A549 (cell line): ENCODE measurements around the gene ZMYND8.

Experiments
- CTCF ChIP-seq: fragments of >200 bp; sonication (Bioruptor Twin); formaldehyde crosslinking; IDR thresholded peaks from 3 replicates; pipeline ENCODE4 v1.5.1; 2016
- EHMT2 ChIP-seq: fragments of 200-600 bp; sonication (generic); IDR thresholded peaks from 2 replicates; pipeline ENCODE4 v1.6.1; 2016; ENCODE audit warnings: antibody characterized with exemption, low read depth, mild to moderate bottlenecking, moderate library complexity
- FOSL2 ChIP-seq, 2 experiments: fragments of 450-650 bp in 1 of 2; fragments of >200 bp in 1 of 2; sonication (Bioruptor Twin) in 1 of 2; formaldehyde crosslinking; IDR thresholded peaks; 2 replicates each; pipeline versions ENCODE4 v1.5.0 to v1.6.1; 2016 to 2020; ENCODE audit warnings: mild to moderate bottlenecking in 1 of 2, moderate library complexity in 1 of 2
- RAD21 ChIP-seq, 2 experiments: fragments of >200 bp in 1 of 2; sonication (Bioruptor Twin) in 1 of 2; formaldehyde crosslinking in 1 of 2; IDR thresholded peaks in 1 of 2; conservative IDR thresholded peaks in 1 of 2; 2 replicates in 1 of 2; 3 replicates in 1 of 2; pipeline ENCODE4 v1.6.1; 2012 to 2018; ENCODE audit warnings: inconsistent platforms in 1 of 2

- TF ChIP-seq CTCF: no peak
- TF ChIP-seq RAD21 (conservative IDR thresholded peaks at IDR 0.05 in 1 of 2, IDR thresholded peaks at IDR 0.05 in 1 of 2): no peak
- TF ChIP-seq EHMT2: no peak
- no peak for TF ChIP-seq FOSL2 (IDR thresholded peaks at IDR 0.05)
- no peak for TF ChIP-seq FOSL2 (CRISPR knock-in tag; IDR thresholded peaks at IDR 0.05)
These were observed 143.8 kb downstream of the ZMYND8 start for GRCh38 chr20:47212606-47213207.
